Measurements from ENCODE around the gene KCNIP4.

DNA sequence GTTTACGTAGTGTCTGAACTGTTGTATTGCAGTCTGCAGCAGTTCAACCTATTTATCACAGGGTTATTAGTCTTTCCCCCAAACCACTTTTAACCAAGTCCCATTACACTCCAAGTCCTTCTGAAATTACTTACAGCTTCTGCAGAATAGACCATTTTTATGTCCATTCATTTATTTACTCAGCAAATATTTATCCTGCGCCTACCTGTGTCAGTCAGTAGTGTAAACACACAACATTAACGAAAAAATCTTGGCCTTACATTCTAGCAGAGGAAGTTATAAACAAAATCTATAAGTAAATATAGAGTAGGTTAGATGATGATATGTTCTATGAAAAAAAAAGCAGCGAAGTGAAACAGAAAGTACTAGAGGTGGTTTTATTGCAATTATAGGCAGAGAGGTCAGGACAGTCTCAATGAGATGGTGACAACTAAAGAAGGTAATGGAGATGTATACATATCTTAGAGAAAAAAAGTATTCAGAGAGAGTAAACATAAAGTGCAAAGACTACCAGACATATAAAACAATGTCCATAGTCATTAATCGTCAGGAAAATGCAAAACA, 534.7 kb downstream of the KCNIP4 start:
- TF ChIP-seq, protein P1, sequence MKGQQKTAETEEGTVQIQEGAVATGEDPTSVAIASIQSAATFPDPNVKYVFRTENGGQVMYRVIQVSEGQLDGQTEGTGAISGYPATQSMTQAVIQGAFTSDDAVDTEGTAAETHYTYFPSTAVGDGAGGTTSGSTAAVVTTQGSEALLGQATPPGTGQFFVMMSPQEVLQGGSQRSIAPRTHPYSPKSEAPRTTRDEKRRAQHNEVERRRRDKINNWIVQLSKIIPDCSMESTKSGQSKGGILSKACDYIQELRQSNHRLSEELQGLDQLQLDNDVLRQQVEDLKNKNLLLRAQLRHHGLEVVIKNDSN (IDR thresholded peaks at IDR 0.05; ENCODE audit: borderline replicate concordance, extremely low read length, insufficient read depth, low read depth, low read length): no peak
- TF ChIP-seq SPI1 (IDR thresholded peaks at IDR 0.05; ENCODE audit: borderline replicate concordance, insufficient read depth, low read depth, low read length) (no peak), TCF12 (IDR thresholded peaks at IDR 0.05; ENCODE audit: low read depth, low read length) (no peak), RCOR1 (conservative IDR thresholded peaks at IDR 0.05; ENCODE audit: low read depth, low read length) (no peak), SP1 (IDR thresholded peaks at IDR 0.05; ENCODE audit: low read depth, low read length) (no peak), MXI1 (IDR thresholded peaks at IDR 0.05; ENCODE audit: low read depth, low read length) (no peak), POLR2AphosphoS5 (IDR thresholded peaks at IDR 0.05; ENCODE audit: low read length) (no peak), EZH2 (IDR thresholded peaks at IDR 0.05; ENCODE audit: borderline replicate concordance, control insufficient read depth, low read depth, low read length) (no peak), CHD1 (IDR thresholded peaks at IDR 0.05; ENCODE audit: low read depth, low read length) (no peak)
- TF ChIP-seq, protein P2, sequence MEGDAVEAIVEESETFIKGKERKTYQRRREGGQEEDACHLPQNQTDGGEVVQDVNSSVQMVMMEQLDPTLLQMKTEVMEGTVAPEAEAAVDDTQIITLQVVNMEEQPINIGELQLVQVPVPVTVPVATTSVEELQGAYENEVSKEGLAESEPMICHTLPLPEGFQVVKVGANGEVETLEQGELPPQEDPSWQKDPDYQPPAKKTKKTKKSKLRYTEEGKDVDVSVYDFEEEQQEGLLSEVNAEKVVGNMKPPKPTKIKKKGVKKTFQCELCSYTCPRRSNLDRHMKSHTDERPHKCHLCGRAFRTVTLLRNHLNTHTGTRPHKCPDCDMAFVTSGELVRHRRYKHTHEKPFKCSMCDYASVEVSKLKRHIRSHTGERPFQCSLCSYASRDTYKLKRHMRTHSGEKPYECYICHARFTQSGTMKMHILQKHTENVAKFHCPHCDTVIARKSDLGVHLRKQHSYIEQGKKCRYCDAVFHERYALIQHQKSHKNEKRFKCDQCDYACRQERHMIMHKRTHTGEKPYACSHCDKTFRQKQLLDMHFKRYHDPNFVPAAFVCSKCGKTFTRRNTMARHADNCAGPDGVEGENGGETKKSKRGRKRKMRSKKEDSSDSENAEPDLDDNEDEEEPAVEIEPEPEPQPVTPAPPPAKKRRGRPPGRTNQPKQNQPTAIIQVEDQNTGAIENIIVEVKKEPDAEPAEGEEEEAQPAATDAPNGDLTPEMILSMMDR (IDR thresholded peaks at IDR 0.05 in 2 of 3, conservative IDR thresholded peaks at IDR 0.05 in 1 of 3; ENCODE audit: control insufficient read depth in 2 of 3, extremely low read depth in 1 of 3, insufficient read depth in 1 of 3, low read depth in 3 of 3, low read length in 3 of 3): no peak
- TF ChIP-seq, protein P3, sequence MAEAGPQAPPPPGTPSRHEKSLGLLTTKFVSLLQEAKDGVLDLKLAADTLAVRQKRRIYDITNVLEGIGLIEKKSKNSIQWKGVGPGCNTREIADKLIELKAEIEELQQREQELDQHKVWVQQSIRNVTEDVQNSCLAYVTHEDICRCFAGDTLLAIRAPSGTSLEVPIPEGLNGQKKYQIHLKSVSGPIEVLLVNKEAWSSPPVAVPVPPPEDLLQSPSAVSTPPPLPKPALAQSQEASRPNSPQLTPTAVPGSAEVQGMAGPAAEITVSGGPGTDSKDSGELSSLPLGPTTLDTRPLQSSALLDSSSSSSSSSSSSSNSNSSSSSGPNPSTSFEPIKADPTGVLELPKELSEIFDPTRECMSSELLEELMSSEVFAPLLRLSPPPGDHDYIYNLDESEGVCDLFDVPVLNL (IDR thresholded peaks at IDR 0.05; ENCODE audit: low read depth, low read length): no peak

All from GM12878 (cell line).